Adrenal gland (tissue), 12 donors: Measurements from ENCODE around the gene SMARCE1. TPM values are rescaled to one million over a fixed set of nuclear protein-coding genes. Genes with fewer than 3 reads are reported as not detected.

Source experiments
- DNase-seq, 7 donors: peaks; one replicate each; pipeline ENCODE4 v3.0.0-alpha.2; 2019 to 2020
- H3K27ac ChIP-seq, 5 donors: fragments of 200-600 bp; sonication (generic) in 4 of 5; 1 replicate in 3 of 5; 2 replicates in 2 of 5; pipeline versions ENCODE4 v1.5.1 to v1.8.0; 2016 to 2020; ENCODE audit warnings: mild to moderate bottlenecking in 1 of 5
- H3K27me3 ChIP-seq: fragments of 200-600 bp; 2 replicates; pipeline ENCODE4 v1.8.0; 2021
- H3K36me3 ChIP-seq, 2 donors: fragments of 200-600 bp; replicated peaks in 1 of 2; 1 replicate in 1 of 2; 2 replicates in 1 of 2; pipeline versions ENCODE4 v1.5.1 to v1.8.0; 2018 to 2022
- H3K4me1 ChIP-seq, 2 donors: fragments of 200-600 bp; replicated peaks in 1 of 2; 1 replicate in 1 of 2; 2 replicates in 1 of 2; pipeline versions ENCODE4 v1.5.1 to v1.8.0; 2018 to 2021
- H3K4me3 ChIP-seq, 4 donors: fragments of 200-600 bp; sonication (generic) in 3 of 4; one replicate each; pipeline ENCODE4 v1.5.1; 2016 to 2018
- H3K9me3 ChIP-seq, 3 donors: fragments of 200-600 bp; sonication (generic) in 1 of 3; replicated peaks in 1 of 3; 1 replicate in 2 of 3; 2 replicates in 1 of 3; pipeline versions ENCODE4 v1.5.1 to v1.8.0; 2016 to 2021
- POLR2A ChIP-seq, 2 donors: fragments of 450-650 bp; IDR thresholded peaks; one replicate each; pipeline ENCODE4 v1.6.1; 2017; ENCODE audit warnings: antibody characterized with exemption in 2 of 2, mild to moderate bottlenecking in 2 of 2, moderate library complexity in 1 of 2
- WGBS, 4 donors: extraction: QIAGEN DNeasy Blood & Tissue Kit in 2 of 4; methylation state at CpG; one replicate each; pipeline versions ENCODE4 v1.1.5 to v1.1.7; 2013 to 2017; 5-methylcytosine and 5-hydroxymethylcytosine counted together
- intact Hi-C, 2 donors: fragments of 100-400 bp; cut with DNase I; formaldehyde crosslinking; loops; one replicate each; pipeline versions ENCODE4 v1.14.1 to v1.15.0; 2022 to 2023
- polyA plus RNA-seq, 3 donors: library from polyadenylated mRNA; stranded (reverse); fragments of 200-250 nt in 2 of 3; fragments of 350-450 nt in 1 of 3; fragmentation: Illumina TruSeq in 1 of 3; extraction: RNeasy Lipid Tissue Mini Kit (QIAGEN cat#74804) in 1 of 3; gene quantifications; one replicate each; pipeline ENCODE4 v1.2.3, GENCODE V29; 2013 to 2014
- total RNA-seq, 9 donors: library from RNA; depleted of rRNA in 4 of 9; stranded (reverse); fragments of >200 nt in 4 of 9; fragments of 120-200 nt in 1 of 9; fragmentation: NEBNext Ultra II Directional in 1 of 9; extraction: Animal tissue kit (Norgen Biotek cat#: 25700) in 1 of 9; gene quantifications; one replicate each; pipeline versions ENCODE4 v1.1.0 to v1.2.4, GENCODE V29; 2013 to 2023
- TF ChIP-seq, protein P1 (sequence below), 6 experiments: fragments of 450-650 bp in 4 of 6; fragments of 200-600 bp in 2 of 6; sonication (generic) in 1 of 6; IDR thresholded peaks; 1 replicate in 5 of 6; 2 replicates in 1 of 6; pipeline versions ENCODE4 v1.5.1 to v1.8.0; 2016 to 2021; ENCODE audit warnings: antibody characterized with exemption in 6 of 6, mild to moderate bottlenecking in 2 of 6, moderate library complexity in 1 of 6
- donor health status: healthy with polysubstance abuse.
- donor health status: Bipolar disorder and iron deficiency.
- donor health status: DM: yes; HTN: yes; CAD: no.
- donor health status: DM: no; HTN: no; CAD: no.
- donor health status: DM: no; HTN: no; CAD: no.
- donor health status: DM: yes; HTN: yes; CAD: no.

SMARCE1 gene
- total and polyA plus RNA-seq, 12 donors = 55.5 to 128 (median 77.0) TPM

DNA sequence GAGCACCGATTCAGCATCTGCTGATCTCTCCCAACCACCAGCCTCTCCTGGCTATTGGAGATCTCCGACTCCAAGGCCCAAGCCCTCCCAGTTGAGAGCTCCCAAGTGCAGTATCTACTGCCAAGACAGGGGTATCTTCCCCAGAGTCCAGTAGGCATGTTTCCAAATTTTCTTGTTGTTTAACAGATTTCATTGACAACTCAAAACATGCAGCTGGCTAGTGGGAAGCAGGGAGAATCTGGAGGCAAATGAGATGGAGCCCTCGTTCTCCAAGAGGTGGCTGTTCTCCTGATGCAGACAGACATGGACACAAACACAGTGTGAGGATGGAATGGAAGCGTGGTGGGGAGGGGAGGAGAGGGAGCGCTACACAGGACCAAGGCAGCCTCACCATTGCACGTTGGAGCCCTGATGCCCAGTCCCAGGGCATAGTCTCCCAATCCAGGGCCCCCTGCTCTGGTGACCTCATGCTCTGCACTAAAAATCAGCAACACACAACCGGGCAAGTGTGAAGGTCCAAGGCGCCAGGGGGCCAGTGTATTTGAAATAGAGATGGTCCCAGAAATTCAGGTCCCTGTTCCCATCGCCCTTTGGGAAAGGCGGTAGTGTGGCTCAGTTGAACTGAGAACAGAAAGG lies 31.7 kb downstream of the SMARCE1 start:
- Histone ChIP-seq H3K9me3 (no peaks in the 10 kb centered on the region), H3K27me3 (peaks cover 3% of the 10 kb centered on the region), H3K36me3 (no peaks in the 10 kb centered on the region), H3K27ac (no peak overlapping the region), H3K4me3 (no peak overlapping the region), H3K4me1 (no peaks in the 10 kb centered on the region)
- TF ChIP-seq POLR2A (IDR thresholded peaks at IDR 0.05) = no peak
- TF ChIP-seq, protein P1, sequence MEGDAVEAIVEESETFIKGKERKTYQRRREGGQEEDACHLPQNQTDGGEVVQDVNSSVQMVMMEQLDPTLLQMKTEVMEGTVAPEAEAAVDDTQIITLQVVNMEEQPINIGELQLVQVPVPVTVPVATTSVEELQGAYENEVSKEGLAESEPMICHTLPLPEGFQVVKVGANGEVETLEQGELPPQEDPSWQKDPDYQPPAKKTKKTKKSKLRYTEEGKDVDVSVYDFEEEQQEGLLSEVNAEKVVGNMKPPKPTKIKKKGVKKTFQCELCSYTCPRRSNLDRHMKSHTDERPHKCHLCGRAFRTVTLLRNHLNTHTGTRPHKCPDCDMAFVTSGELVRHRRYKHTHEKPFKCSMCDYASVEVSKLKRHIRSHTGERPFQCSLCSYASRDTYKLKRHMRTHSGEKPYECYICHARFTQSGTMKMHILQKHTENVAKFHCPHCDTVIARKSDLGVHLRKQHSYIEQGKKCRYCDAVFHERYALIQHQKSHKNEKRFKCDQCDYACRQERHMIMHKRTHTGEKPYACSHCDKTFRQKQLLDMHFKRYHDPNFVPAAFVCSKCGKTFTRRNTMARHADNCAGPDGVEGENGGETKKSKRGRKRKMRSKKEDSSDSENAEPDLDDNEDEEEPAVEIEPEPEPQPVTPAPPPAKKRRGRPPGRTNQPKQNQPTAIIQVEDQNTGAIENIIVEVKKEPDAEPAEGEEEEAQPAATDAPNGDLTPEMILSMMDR (IDR thresholded peaks at IDR 0.05) = no peak
- no peak for DNase-seq
- WGBS, 4 donors = 69 to 83% (median 74%) methylated on average over 9 to 10 of the region's 10 CpGs
- intact Hi-C loops = loop anchor here (5.0 to 10.0 kb wide), 2 partner anchors 176 to 179 kb away; partner anchors contain the start of gene KRT28 (in 1 of the 2)

DNA sequence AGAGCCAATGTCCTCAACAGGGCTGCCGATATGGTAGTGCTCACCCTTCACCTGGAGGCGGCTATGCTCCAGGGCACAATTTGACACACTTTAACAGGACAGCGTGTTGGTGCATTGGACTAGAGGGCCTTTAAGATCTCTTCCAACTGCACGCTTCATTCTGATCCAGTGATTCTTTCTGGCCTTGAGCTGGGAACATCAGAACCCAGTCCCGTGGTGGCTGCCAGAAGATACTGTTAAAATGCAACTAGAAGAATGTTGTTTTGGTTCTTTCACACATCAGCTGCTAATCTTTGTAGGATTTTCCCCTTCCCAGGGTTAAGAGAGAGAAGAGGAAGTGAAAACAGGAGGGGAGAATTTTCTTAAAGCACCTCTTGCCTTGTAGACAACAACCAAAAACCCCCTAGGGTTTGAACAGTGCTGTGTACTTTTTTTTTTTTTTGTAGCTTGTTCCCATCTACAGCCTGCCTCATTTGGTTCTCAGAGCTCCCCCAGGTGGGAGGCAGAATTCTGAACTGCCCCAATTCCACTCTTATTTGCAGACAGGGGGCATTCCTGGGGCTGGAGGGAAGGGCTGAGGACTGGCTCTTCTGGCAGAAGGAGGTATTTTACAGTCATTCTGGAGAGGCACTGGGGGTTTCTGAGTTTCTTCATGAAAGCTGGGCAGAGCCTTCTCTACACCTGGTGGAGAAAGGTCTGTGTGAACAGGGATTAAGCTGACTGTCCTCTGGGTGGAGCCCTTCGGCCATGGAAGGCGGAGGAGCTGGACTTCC lies 32.4 kb downstream of the SMARCE1 start:
- H3K4me1 ChIP-seq = no peaks in the 10 kb centered on the region
- DNase-seq = peak in 6 of 7 donors; percentile 39 to 80 (median 43)
- intact Hi-C loops = loop anchor here (5.0 to 10.0 kb wide), 2 partner anchors 177 to 180 kb away; partner anchors contain the start of gene KRT28 (in 1 of the 2)
- H3K27ac ChIP-seq = no peak overlapping the region
- no peaks in the 10 kb centered on the region for H3K36me3 ChIP-seq
- WGBS, 4 donors = 51 to 68% (median 59%) methylated on average over 7 of the region's 7 CpGs
- H3K9me3 ChIP-seq = no peaks in the 10 kb centered on the region
- H3K27me3 ChIP-seq = peaks cover 3% of the 10 kb centered on the region
- TF ChIP-seq, protein P1 (IDR thresholded peaks at IDR 0.05) = peak in 4 of 6 experiments; percentile 30 to 47 (median 40)
- TF ChIP-seq POLR2A (IDR thresholded peaks at IDR 0.05) = no peak
- no peak overlapping the region for H3K4me3 ChIP-seq

DNA sequence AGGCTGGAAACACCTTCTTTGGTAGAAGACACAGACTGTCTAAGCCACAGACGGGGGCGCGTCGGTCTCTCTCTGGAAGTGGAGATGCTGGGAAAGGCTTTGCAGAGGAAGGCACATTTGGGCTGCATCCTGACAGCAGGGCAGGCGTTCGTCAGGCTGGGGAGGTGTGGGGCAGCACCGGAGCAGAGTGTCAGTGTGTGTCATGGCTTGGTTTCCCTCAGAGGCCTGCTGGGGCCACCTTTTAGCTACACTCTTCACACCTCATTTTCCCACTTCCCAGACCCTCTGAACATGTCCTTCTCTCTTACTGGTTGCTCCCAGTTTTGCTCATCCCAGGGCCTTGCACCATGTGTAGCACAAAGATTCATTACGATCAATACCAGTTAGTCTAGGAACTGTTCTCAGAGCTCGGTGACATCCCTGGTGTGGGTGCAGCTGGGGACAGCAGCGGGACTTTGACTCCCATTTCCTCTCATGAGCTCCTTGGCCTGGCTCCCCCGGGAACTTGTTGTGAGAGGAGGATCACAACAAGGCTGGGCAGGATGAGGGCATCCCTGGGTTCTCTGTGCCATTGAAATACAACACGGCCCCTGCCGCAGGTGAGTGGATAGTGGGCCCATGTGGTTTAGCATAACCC lies 33.1 kb downstream of the SMARCE1 start:
- Histone ChIP-seq H3K9me3 (no peaks in the 10 kb centered on the region), H3K27me3 (peaks cover 3% of the 10 kb centered on the region), H3K4me1 (no peaks in the 10 kb centered on the region), H3K4me3 (no peak overlapping the region), H3K27ac (no peak overlapping the region), H3K36me3 (no peaks in the 10 kb centered on the region)
- 70 to 82% (median 77%) methylated on average over 9 to 13 of the region's 13 CpGs for WGBS, 4 donors
- DNase-seq = no peak
- intact Hi-C loops = loop anchor here (5.0 to 10.0 kb wide), 2 partner anchors 178 to 180 kb away; partner anchors contain the start of gene KRT28 (in 1 of the 2)
- TF ChIP-seq, protein P1 (IDR thresholded peaks at IDR 0.05) = no peak
- TF ChIP-seq POLR2A (IDR thresholded peaks at IDR 0.05) = no peak
